Activated CD4-positive, alpha-beta T cell treated with anti-CD3 and anti-CD28 coated beads, Interleukin-10, Interleukin-2, amounts not matched to agents 100 ng/mL and 50 ng/mL, durations not matched to agents 16 hours and 8 hours (primary cell): ENCODE data around the gene GLI1.
A peak's percentile ranks its signal among the peaks of the same experiment; 100 is the strongest.
"Not testable (repeated sequence)": the region's sequence is repeated elsewhere in the genome, so short reads cannot be mapped to it uniquely, and the experiment has no call there.

Experiments
- DNase-seq: peaks from one replicate; pipeline ENCODE4 v3.0.0-alpha.2; 2020

Gene GLI1

DNA sequence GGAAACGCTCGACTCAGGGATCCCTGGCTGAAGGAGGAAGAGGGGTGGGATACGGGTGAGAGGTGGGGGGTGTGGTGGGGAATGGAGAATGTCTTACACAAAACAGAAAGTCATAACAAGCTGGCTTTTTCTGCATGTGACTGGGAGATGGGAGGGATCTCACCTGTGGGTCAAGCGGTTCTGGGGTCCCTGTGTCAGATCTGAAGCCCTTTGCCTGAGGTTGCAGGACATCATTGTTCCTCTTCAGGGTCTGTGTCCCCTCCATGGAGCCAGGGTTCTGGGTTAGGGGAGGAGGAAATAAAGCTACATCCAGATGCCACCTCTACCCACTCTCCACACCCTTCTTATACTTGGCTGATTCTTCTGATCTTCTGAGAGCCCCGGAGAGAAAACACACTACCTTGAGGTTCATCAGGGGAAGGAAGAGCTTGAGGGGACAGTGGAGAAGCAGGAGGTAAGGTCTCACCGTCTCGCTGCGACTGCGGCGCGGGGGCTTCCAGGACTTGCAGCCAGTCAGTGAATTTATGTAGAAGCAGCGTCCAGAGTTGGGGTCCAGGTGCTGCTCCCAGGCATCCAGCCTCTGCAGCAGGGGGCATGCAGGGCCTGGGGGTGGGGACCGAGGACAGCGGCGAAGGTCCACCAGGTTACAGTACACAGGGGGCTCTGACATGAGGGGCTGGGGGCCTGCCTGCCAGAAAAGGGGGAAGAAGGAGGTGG is 17.6 kb downstream of the GLI1 start:
- DNase-seq: peak; percentile 23

DNA sequence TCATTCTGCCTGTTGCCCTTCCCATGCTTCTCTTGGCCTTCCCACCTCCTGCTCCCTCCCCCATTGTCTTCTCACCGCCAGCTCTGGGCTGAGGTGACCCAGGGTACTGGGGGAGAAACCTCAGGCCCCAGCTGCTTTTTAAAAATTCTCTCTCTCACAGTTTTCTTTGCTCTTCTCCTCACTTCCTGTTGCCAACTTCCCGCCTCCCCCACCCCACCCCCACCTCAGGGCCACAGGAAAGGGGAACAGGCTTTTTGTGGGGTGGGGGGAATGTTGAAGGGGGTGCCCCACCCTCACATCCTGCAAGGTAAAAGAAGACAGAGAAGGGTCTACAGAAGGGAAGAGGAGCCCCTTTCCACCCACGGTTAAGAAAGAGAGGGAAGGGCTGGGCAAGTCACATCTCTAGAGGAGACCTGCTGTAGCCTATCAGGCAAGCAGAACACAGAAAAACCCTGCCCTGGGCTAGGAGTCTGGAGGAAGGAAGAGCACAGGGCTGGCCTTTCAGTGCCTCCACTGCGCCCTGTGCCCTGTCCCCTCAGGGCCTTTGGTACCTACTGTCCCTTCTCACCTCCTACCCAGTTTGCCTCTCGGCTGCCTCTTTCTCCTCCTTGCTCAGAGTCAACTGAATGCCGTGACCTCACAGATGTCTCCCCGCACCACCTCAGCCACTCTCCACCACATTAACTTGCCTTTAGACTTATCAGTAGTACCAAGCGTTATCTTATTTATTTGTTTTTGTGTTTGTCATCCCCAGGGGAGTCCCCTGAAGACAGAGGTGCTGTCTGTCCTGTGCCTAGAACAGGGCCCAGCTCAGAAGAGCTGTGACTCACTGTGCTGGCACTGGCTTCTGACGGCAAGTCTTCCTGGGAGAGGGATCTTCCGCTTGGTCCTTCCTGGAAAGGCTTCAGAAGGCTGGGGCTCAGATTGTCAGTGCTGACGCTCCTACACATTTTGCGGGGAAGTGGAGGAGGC is 18.4 kb downstream of the GLI1 start:
- peak; percentile 70 for DNase-seq

DNA sequence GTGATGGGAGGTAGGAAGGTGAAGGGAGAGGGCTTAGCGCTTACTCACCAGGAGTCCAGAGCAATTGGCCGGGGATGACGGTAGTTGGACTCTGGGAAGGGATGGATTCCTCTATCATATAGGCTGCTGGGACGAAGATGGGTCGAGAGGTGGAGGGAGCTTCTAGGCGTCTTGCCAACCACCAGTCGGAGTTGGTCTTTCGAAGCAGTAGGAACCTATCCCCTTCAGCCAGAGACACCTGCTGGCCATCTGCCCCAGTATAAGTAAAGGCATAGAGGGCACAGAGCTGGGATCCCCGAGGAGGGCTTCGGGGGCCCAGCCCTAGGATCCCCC is 19.4 kb downstream of the GLI1 start:
- DNase-seq: no peak

DNA sequence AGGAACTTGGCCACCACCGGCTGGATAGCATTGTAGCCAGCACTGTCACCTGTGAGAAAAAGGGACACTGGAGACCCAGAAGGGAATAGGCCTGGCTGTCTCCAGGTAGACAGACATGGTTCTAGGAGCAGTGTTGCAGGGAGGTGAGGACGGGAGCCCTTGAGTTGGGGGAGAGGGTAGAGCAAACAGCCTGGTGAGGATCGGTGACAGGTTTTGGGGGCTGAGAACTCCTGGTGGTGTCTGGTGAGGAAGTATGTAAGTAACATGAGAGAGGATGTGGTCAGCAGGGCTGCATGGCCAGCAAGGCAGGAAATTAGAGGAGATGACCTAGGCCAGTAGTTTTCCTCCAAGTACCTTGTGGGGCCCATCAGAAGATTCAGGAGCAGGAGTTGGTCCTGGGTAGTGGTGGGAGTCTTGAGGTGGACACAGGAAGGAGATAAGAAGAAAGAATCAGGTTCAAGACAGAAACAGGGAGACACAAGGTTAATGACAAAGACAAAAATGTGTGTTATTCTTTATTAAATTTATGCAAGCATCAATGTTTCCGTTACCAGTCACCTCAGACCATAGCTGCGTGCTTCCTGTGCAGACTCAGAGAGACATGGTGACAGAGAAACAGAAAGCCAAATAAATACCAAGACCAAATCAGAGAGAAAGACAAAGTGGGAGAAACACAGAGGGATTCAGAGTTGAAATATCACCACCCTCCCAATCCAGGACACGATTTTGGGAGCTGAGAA is 20.0 kb downstream of the GLI1 start, which contains the start of gene ARHGAP9:
Gene ARHGAP9, minus strand, starts transcription at position 491 of the 740 bp plus-strand sequence. Its CDS starts 460 bp downstream, at position 31.
- DNase-seq: peak; percentile 76

DNA sequence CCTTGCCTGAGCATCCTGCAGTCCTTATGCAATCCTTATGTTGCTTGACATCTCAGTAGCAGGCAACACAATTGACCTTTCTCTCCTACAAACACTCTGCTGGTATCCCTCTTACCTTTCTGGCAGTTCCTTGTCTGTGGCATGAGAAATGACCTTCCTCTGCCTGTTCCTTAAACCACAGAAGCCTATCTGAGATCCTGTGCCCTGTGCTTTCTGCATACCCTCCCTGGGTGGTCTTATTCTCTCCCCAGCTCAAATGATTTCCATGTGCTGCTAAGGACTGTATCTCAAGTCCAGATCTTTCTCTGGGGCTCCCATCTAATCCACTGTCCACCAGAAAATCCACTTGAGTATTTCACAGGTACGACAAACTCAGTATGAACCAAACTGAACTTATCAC is 22.1 kb downstream of the GLI1 start:
- DNase-seq: no peak

DNA sequence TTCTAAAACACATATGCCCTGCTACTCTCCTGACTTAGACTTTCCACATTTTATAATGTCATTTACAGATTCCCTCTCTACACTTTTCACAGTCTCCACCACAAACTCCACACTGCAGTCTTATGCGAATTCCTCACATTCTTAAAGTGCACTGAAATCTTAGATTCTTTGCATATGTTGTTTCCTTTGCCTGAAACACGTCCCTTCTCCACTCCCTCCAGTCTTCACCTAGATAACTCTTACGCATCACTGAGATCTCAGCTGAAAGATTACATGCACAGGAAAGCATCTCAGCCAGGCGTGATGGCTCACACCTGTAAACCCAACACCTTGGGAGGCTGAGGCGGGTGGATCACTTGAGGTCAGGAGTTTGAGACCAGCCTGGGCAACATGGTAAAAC is 23.9 kb downstream of the GLI1 start:
- no peak for DNase-seq

DNA sequence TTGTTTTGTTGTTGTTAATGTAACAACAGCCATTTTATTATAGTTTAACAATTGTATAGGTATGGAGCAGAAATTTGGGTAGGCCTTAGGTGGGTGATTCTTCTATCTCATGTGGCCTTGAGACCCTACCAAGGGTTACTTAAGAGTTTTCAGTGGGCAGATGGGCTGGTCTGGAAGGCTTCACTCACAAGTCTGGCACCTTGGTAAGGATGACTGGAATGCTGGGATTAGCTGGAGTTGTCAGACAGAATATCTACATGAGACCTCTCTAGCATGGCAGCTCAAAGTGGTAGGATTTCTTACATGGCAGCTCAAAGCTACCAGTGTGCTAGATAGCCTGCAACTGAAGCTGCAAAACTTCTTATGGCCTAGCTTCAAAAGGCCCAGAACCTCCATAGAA is 26.1 kb downstream of the GLI1 start:
- DNase-seq: no peak

DNA sequence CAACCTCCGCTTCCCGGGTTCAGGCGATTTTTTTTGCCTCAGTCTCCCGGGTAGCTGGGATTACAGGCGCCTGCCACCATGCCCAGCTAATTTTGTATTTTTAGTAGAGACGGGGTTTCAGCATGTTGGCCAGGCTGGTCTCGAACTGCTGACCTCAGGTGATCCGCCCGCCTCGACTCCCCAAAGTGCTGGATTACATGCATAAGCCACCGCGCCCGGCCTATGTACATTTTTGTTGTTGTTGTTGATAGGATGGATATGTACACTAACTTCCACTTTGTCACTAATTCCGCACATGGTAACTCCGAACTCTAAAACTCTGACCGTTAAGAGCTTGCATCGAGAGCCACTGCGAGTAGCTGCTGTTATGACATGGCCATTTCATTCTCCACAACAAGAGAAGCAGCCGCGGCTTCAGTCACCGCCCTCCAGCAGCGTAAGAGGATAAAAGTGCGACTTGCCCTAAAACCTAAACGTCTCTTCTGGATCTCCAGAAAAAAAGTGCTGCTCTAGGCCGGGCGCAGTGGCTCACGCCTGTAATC is 27.5 kb downstream of the GLI1 start:
- DNase-seq: no peak

DNA sequence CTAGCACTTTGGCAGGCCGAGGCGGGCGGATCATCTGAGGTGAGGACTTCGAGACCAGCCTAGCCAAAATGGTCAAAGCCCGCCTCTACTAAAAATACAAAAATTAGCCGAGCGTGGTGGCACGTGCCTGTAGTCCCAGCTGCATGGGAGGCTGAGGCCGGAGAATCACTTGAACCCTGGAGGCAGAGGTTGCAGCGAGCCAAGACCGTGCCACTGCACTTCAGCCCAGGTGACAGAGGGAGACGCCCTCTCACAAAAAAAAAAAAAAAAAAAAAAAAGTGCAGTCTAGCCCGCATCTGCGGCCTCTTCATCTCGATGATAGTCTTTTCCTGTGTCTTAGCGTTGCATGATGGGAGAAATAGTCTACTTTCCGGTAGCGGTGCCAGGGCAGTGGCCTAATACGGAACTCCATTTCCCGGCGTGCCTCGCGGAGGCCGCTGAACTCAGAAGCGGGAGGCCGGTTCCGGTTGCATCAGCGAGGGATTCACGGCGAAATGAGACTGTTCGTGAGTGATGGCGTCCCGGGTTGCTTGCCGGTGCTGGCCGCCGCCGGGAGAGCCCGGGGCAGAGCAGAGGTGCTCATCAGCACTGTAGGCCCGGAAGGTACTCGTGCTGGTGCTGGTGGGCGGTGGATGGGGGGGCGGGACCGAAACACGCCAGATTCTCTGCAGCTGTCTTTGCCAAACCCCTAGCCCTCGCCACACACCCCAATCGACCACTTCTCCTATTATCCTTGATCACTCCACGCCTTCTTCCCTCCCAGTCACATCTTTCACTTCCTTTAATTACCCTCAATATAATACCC is 28.2 kb downstream of the GLI1 start, which contains the start of gene MARS1:
Gene MARS1, plus strand, starts transcription at position 472 of the 805 bp plus-strand sequence. Its CDS starts 23 bp downstream, at position 495.
- DNase-seq: peak; percentile 97

DNA sequence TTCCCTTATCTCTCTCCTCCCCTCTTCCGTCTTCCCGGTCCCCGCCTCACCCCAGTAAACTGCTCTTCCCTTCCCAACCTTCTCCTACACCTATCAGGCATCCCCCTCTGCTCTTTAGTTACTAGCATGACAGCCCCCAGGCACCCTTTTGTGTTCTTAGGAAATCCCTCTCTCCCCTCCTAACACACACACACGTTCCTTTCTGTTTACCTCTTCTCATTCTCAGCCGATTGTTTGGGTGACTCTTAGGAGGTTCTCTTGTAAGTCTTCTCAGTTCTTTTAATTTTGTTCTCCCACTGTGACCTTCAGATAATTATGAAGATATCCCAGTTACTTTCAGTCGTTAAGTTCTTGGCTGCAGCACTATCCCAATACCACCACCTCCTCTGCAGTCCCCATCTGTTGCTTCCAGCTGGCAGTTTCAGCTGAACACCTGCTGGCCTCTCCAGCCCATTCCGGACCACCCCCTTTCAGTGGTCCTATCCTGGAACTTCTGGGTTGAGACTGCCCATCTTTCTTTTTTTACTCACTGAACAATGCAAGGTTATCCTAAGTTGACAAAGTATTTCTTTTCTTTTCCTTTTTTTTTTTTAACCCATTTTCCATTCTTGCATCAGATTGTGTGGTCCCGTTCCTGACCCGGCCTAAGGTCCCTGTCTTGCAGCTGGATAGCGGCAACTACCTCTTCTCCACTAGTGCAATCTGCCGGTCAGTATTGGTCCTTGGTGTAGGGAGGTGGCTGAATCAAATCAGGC is 29.0 kb downstream of the GLI1 start:
- no peak for DNase-seq

DNA sequence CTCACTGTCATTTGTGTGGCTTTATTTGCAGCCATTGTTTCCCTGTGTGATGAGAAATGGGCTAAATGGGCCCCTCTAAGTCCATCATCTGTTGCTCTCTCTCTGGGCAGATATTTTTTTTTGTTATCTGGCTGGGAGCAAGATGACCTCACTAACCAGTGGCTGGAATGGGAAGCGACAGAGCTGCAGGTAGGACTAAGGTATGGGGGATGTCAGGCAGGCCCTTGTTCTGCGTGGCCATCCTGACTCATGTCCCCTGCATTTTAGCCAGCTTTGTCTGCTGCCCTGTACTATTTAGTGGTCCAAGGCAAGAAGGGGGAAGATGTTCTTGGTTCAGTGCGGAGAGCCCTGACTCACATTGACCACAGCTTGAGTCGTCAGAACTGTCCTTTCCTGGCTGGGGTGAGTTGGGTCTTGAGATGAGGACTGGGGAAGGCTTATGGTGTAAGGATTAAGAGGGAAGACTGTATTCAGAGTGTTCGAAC is 29.6 kb downstream of the GLI1 start:
- DNase-seq: no peak

DNA sequence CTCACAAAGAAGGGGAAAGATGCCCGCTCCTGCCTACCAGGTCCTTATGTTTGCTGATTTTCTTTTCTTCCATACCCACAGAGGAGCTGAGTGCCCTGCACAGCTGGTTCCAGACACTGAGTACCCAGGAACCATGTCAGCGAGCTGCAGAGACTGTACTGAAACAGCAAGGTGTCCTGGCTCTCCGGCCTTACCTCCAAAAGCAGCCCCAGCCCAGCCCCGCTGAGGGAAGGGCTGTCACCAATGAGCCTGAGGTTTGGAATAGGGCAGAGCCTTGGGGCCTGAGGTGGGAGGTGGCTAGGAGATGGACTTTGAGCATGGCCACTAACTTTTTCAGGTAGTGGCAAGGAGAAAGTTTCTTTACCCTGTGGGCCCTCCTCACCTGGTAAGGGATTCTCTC is 30.5 kb downstream of the GLI1 start:
- DNase-seq: no peak

- peak; percentile 32 for DNase-seq
These were observed 32.1 kb downstream of the GLI1 start for GRCh38 chr12:57491393-57492280.

- not testable (repeated sequence) for DNase-seq
These were observed 35.6 kb downstream of the GLI1 start for GRCh38 chr12:57495051-57495701.

GRCh38 chr12:57496822-57497221 is 37.2 kb downstream of the GLI1 start:
- DNase-seq: peak; percentile 49

DNA sequence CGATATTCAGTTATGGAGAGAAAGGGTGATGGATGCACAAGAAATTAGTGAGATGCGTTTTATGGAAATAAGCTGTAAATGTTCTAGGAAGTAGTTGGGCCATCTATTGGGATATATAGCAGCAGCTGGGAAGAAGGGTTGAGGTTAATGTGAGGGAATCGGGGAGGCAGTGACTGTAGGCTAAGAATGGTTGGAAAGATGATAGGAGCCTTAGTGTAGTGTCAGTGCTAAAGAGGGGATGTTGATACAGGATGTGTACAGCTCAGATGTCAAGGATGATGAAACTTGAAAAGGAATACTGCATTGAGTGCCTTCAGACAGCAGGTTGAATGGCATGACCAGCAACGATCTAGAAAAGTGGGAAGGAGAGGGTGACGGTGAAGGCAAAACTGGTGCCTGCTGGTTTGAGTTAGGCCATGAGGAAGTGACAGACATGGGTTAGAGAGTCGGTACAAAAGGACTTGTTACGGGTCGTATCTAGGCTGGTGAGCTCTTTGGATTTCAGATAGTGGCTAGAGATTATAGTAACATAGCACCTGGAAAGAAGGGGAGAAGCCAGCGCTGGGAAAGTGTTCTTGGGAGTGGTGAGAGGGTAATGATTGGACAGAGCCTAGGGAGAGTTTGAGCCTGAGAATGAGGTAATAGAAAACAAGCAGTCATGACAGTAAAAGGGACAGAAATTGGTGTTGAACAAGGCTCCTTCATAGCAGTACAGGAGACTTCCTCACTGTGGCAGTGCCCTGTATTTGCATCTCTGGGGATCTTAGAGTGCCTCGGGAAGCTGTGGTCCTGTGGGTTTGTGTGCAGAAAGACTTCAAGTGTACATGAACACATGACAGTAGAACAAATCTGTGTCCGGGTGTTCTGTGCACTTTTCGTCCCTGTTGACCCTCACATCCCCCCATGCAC is 37.9 kb downstream of the GLI1 start:
- no peak for DNase-seq

GRCh38 chr12:57498132-57498502 is 38.5 kb downstream of the GLI1 start:
- DNase-seq: no peak

DNA sequence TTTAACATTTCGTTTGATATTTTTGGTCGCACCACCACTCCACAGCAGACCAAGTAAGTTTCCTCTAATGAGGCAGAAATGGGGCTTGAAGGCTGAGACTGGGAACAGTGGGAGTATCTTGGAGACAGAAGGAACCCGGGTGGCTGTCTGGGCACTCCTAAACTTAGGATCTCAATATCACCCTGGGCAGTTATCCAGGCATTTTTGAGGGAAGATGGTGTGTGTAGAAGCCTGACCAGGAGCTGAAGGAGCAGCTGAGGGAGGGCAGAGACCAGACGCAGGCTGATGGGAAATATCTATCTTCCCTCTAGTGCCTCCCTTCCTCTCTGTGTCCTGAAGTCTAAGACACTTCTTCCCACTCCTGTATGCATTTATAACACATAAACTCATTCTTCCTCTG is 39.0 kb downstream of the GLI1 start:
- no peak for DNase-seq
